Osteoblast (primary cell): Measurements from ENCODE around the gene NOS3. TPM values are rescaled to one million over a fixed set of nuclear protein-coding genes. Genes with fewer than 3 reads are reported as not detected.

Source experiments
- DNase-seq: peaks from one replicate; pipeline ENCODE4 v3.0.0; 2011; ENCODE audit warnings: low spot score, mixed read lengths; ENCODE audit not compliant: insufficient read length; ENCODE audit errors: missing footprints
- H2AFZ ChIP-seq: 2 replicates; pipeline ENCODE4 v1.6.0; 2011; ENCODE audit warnings: mild to moderate bottlenecking, low read length
- H3K27ac ChIP-seq: 2 replicates; pipeline ENCODE4 v1.5.1; 2011; ENCODE audit warnings: mild to moderate bottlenecking, low read depth, low read length, moderate library complexity
- H3K27me3 ChIP-seq: 2 replicates; pipeline ENCODE4 v1.6.0; 2012; ENCODE audit warnings: mild to moderate bottlenecking, control low read depth, inconsistent platforms, low read length, moderate library complexity; ENCODE audit not compliant: insufficient read depth
- H3K36me3 ChIP-seq: 2 replicates; pipeline ENCODE4 v1.5.1; 2011; ENCODE audit warnings: mild to moderate bottlenecking, low read length, control low read depth, moderate library complexity; ENCODE audit not compliant: insufficient read depth
- H3K4me1 ChIP-seq: 2 replicates; pipeline ENCODE4 v1.5.1; 2011; ENCODE audit warnings: mild to moderate bottlenecking, low read length, control low read depth, moderate library complexity; ENCODE audit not compliant: insufficient read depth
- H3K4me2 ChIP-seq: 2 replicates; pipeline ENCODE4 v1.6.0; 2011; ENCODE audit warnings: mild to moderate bottlenecking, low read length; ENCODE audit not compliant: insufficient read depth
- H3K4me3 ChIP-seq: fragments of 200-600 bp; sonication (generic); 3 replicates; pipeline ENCODE4 v1.5.1; 2012; ENCODE audit warnings: mild to moderate bottlenecking, low read length, inconsistent platforms; ENCODE audit not compliant: insufficient read depth
- H3K79me2 ChIP-seq: 2 replicates; pipeline ENCODE4 v1.6.0; 2012; ENCODE audit warnings: mild to moderate bottlenecking, low read length, control low read depth, inconsistent platforms; ENCODE audit not compliant: insufficient read depth
- H3K9me3 ChIP-seq: 2 replicates; pipeline ENCODE4 v1.5.1; 2011; ENCODE audit warnings: low read depth, low read length, control low read depth
- H4K20me1 ChIP-seq: 2 replicates; pipeline ENCODE4 v1.6.0; 2012; ENCODE audit warnings: mild to moderate bottlenecking, low read length, control low read depth; ENCODE audit not compliant: insufficient read depth
- CTCF ChIP-seq: IDR thresholded peaks from 2 replicates; pipeline ENCODE4 v1.5.1; 2011; ENCODE audit warnings: mild to moderate bottlenecking, low read depth, low read length, moderate library complexity; ENCODE audit errors: extremely low read depth
- total RNA-seq: library from RNA; depleted of rRNA; stranded (reverse); fragments of >200 nt; gene quantifications from 2 replicates; pipeline ENCODE4 v1.2.3, GENCODE V29; 2012

The NOS3 gene
- total RNA-seq, 1 donor, result not detected

DNA sequence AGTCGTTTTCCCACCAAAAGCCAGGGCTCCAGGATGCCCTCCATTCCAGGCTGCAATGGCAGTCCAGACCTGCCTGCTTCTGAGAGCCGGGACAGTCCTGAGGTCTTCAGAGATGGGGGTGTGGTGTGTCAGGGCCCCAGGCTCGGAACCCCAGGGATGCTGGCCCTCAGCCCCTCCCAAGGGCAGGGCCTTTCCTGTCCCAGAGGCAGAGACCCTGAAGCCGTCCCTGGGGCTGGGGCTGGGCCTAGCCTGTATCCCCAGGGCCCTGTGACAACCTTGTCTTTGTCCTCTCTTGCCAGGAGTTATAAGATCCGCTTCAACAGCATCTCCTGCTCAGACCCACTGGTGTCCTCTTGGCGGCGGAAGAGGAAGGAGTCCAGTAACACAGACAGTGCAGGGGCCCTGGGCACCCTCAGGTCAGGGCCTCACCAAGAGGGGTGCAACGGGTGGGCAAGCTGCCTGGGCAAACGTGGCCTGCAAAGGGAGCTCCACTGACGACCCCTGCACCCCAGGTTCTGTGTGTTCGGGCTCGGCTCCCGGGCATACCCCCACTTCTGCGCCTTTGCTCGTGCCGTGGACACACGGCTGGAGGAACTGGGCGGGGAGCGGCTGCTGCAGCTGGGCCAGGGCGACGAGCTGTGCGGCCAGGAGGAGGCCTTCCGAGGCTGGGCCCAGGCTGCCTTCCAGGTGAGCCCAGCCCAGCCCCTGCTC lies 15.9 kb downstream of the NOS3 start:
- Histone ChIP-seq H2AFZ (no peak overlapping the region), H4K20me1 (no peaks in the 10 kb centered on the region), H3K9me3 (no peaks in the 10 kb centered on the region), H3K79me2 (no peaks in the 10 kb centered on the region), H3K27ac (no peak overlapping the region), H3K4me3 (no peak overlapping the region), H3K4me1 (no peaks in the 10 kb centered on the region), H3K27me3 (no peaks in the 10 kb centered on the region), H3K36me3 (no peaks in the 10 kb centered on the region), H3K4me2 (no peak overlapping the region)
- no peak for TF ChIP-seq CTCF
- DNase-seq, result peak; percentile 85

DNA sequence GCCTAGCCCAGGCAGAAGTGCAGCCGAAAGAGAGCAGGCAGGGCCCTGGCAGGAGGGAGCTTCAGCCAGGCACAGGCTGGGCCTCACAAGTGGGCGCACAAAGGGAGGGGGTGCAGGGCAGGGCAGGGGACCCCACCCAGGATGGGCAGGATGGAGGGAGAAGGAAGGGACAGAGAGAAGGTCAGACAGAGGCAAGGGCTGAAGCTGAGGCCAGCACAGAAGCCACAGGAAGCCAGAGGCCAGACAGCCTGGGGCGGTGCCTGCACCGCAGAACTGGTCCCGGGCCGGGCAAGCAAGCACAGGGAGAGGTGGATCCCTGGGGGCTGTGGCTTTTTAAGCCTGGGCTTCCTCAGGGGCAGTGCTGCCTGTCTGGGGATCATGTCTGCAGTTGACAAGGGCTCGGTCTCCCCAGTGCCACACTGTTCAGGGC lies 16.7 kb downstream of the NOS3 start:
- DNase-seq, result peak; percentile 86
- TF ChIP-seq CTCF, result no peak
- Histone ChIP-seq H3K79me2 (no peaks in the 10 kb centered on the region), H3K4me2 (no peak overlapping the region), H2AFZ (no peak overlapping the region), H4K20me1 (no peaks in the 10 kb centered on the region), H3K27ac (no peak overlapping the region), H3K9me3 (no peaks in the 10 kb centered on the region), H3K27me3 (no peaks in the 10 kb centered on the region), H3K4me3 (no peak overlapping the region), H3K36me3 (no peaks in the 10 kb centered on the region), H3K4me1 (no peaks in the 10 kb centered on the region)

- Histone ChIP-seq H2AFZ (no peak overlapping the region), H3K36me3 (no peaks in the 10 kb centered on the region), H3K27ac (no peak overlapping the region), H3K4me2 (no peak overlapping the region), H3K4me1 (peaks cover under 1% of the 10 kb centered on the region), H3K9me3 (no peaks in the 10 kb centered on the region), H3K27me3 (no peaks in the 10 kb centered on the region), H3K4me3 (no peak overlapping the region), H4K20me1 (no peaks in the 10 kb centered on the region), H3K79me2 (no peaks in the 10 kb centered on the region)
- DNase-seq, result peak; percentile 81
- no peak for TF ChIP-seq CTCF
Observed at GRCh38 chr7:151008143-151008510, 17.3 kb downstream of the NOS3 start.

- Histone ChIP-seq H2AFZ (peak overlapping the region; percentile 74), H3K27ac (no peak overlapping the region), H3K4me1 (peaks cover 4% of the 10 kb centered on the region), H4K20me1 (no peaks in the 10 kb centered on the region), H3K27me3 (peaks cover under 1% of the 10 kb centered on the region), H3K9me3 (no peaks in the 10 kb centered on the region), H3K4me3 (no peak overlapping the region), H3K4me2 (no peak overlapping the region), H3K36me3 (no peaks in the 10 kb centered on the region), H3K79me2 (no peaks in the 10 kb centered on the region)
- peak; percentile 94 for DNase-seq
- peak; percentile 49 for TF ChIP-seq CTCF
Observed at GRCh38 chr7:151008511-151009323, 17.9 kb downstream of the NOS3 start.
